NCI-H524 treated with DMSO at 0.1 percent for 48 hours (cell line): ENCODE measurements around the gene AXDND1.
"Not testable (repeated sequence)": the region's sequence is repeated elsewhere in the genome, so short reads cannot be mapped to it uniquely, and the experiment has no call there.

Experiments
- DNase-seq: peaks from one replicate; lab custom pipeline; 2025; lab: John Stamatoyannopoulos, UW

AXDND1 gene

GRCh38 chr1:179476484-179476883, 110.7 kb downstream of the AXDND1 start:
- no peak for DNase-seq

DNA sequence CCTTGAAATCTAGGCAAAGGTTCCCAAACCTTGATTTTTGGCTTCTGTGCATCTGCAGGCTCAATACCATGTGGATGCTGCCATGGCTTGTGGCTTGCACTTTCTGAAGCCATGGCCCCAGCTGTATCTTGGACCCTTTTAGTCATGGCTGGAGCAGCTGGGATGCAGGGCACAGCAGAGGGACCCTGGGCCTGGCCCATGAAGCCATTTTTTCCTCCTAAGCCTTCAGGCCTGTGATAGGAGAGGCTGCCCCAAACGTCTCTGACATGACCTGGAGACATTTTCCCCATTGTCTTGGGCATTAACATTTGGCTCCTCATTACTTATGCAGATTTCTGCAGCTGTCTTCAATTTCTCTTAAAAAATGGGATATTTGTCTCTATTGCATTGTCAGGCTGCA, 112.6 kb downstream of the AXDND1 start:
- no peak for DNase-seq

DNA sequence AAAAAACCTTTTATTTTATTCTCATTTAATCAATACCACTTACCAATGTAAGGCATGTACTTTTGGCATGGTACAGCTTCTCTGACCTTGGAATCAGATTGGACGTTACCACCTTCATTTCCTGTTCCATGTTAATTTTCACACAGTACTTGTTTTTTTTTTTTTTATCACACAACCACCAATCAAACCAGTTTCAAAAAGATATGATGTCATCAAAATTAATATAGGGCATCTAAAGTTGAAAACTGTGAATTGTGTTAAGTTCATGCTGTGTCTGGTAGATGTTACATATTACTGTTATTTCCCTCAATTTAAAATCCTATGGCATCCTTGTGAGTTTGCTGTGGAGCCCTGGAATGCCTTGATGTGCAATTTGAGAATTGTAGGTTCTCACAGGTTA, 124.8 kb downstream of the AXDND1 start:
- no peak for DNase-seq

- DNase-seq = no peak
Observed at GRCh38 chr1:179493323-179493722, 127.6 kb downstream of the AXDND1 start.

DNA sequence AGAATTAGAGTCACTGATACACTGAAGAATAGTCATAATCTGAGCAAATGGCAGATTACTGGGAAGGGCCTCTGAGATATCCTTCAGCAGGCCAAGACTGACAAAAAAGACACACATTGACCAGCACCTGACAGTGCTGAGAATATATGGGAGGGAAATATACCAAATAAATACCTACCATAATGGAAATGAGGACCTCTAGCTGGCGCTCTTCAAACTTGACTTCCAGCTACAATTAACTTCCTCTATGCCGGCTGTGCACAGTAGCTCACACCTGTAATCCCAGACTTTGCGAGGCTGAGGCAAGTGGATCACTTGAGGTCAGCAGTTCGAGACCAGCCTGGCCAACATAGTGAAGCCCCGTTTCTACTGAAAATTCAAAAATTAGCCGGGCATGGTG, 140.4 kb downstream of the AXDND1 start:
- no peak for DNase-seq

DNA sequence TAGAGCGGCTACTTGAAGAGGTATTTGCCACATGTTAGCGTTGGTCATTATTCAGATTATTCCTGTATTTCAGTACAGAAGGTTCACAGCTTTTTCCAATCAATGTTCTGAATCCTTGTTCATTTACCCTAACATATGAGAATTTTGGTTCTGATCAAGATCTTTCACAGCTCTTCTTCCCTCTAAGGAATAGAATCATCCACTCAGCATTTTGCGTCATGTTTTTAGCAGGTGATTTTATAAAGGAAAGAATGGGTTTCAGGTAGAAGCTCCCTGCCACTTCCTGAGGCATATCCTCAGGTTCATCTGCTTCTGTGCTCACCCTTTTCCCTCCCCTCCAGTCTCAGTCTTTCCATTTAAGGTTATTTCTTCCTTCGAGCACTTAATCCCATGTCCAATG, 143.6 kb downstream of the AXDND1 start:
- no peak for DNase-seq

DNA sequence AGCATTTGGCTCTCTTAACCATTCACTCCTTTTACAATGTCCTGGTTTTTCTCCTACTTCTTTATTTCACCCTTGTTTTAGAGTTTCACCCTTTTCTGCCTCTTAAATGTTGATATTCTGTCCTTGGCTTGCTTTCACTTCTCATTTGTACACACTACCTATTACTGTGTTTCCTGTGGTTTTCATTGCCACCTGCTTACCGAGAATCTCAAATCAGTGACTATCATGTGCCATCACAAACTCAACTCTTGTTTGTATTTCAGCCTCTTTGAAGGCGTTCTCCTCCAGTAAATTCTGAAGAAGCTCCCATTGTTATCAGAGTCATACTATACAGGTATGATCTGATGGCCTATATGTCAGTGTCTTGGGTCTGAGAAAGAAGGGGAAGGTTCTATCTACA, 144.3 kb downstream of the AXDND1 start:
- no peak for DNase-seq

GRCh38 chr1:179516976-179517705, 151.4 kb downstream of the AXDND1 start:
- DNase-seq = no peak

DNA sequence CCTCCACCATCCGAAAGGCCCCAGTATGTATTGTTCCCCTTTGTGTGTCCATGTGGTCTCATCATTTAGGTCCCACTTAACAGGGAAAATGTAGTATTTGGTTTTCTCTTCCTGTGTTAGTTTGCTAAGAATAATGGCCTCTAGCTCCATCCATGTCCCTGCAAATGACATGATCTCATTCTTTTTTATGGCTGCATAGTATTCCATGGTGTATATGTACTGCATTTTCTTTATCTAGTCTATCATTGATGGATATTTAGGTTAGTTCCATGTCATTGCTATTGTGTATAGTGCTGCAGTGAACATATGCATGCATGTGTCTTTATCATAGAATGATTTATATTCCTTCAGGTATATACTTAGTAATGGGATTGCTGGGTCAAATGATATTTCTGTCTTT, 152.8 kb downstream of the AXDND1 start:
- DNase-seq = not testable (repeated sequence)

GRCh38 chr1:179529482-179530195, 163.9 kb downstream of the AXDND1 start:
- DNase-seq = no peak

DNA sequence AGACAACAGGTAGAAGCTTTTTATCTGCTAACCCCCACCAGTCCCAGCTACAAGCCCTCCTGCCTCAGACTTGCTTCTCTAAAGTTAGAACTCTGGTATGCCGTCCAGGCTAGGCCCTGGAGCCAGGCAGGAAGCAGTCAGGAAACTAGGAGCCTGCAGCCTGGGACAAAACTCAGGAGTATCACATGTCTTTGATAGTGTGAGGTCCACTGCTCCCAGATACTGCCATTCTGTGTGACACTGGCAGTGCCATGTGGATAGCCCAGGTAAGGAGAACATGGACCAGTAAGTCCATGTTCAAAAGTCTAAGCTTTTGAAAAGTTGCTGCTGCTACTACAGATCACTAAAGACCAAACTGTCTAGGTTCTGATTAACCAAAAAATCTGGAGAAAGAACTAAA, 164.6 kb downstream of the AXDND1 start:
- DNase-seq = no peak

- no peak for DNase-seq
Observed at GRCh38 chr1:179541774-179542173, 176.0 kb downstream of the AXDND1 start.

DNA sequence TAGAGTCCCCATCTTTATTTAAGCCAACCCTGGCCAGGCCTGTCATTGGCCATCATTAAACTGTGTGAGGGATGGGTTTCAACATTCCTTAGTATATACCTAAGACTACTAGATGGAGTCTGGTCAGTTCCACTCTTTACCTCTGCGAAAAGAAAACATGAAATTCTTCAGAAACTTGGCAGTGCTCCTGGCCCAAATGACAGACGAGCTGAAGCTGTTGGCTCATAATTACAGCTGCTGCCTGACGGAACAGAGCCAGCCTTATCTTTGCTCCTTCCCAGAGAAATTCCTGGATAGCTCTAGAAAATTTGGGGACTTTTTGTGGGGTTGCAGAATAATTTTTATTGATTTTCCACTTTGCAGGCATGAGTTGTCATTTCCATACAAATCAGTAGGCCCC, 179.6 kb downstream of the AXDND1 start:
- no peak for DNase-seq

- no peak for DNase-seq
Observed at GRCh38 chr1:179547021-179547535, 181.3 kb downstream of the AXDND1 start.

- DNase-seq = no peak
Observed at GRCh38 chr1:179548666-179549367, 183.0 kb downstream of the AXDND1 start.

DNA sequence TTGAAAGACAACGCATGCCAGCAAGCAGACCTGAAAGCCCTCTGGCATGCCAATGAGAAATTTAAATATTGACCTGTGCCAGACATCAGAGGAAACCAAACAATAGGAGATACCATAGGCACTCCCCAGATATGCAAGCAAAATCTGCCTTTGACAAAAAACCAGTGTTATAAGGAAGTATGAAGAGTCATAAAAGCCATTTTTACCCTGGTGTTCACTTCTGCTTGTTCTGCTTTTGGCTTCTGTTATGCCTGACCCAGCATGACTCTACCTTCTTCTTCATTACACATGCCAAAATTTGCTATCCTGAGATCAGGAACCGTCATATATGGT, 183.6 kb downstream of the AXDND1 start:
- DNase-seq = no peak

DNA sequence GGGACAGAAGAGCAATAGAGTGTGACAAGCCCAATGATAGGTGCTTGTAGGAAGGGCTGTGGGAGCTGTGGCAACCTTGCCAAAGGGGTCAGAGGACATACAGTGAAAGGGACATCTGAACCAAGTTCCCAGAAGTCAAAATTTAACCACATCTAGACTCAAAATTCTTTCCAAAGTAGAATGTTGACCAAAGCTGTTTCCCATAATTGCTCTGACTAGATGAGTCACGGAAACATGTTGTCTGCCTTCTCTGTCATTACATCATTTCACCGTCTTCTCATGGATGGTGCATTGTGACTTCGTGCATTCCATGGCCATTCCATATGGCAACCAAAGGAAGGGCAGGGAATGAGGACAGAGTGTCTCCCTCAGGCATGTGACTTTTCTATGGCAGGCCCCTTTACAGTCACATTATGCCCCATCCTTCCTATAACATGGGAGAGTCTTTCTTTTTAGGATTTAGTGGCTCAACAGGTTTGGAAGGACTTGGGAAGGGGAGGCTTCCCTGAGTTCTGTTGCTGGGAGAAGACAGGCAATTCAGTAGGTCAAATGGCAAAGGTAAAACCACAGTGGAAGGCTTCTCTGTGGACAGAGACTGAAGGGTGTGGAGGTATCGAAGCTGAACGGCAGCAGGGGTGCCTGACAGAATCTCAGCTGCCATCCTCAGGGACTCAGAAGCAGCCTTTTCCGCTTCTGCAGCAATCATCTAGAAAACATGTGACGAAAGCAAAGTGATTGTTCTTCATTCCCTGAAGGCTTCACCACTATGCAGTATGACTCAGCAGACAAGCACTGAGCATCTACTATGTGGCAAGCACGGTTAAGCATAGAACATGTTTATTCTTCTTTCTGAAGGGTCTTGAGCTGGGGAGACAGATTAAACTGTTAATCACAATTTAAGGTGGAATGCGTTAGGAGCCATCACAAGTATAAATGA, 185.2 kb downstream of the AXDND1 start:
- no peak for DNase-seq

DNA sequence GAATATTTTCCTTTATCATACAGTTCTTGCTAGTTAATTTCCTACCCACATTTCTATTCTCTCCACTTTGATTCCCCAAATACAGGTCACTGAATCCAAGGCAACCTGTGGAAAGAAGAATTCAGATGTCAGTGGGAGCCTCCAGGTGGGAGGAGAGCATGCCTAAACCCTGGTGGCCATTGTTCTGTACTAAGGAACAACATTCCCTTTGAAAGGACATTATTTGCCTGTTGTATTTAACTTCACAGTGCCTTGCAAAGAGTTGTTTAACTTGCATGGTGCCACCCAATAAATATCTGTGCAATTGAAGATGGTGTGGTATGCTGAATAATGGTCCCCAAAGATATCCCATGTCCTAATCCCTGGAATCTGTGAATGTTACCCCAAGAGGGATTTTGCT, 188.7 kb downstream of the AXDND1 start:
- no peak for DNase-seq

- DNase-seq = no peak
Observed at GRCh38 chr1:179558078-179558477, 192.3 kb downstream of the AXDND1 start.

DNA sequence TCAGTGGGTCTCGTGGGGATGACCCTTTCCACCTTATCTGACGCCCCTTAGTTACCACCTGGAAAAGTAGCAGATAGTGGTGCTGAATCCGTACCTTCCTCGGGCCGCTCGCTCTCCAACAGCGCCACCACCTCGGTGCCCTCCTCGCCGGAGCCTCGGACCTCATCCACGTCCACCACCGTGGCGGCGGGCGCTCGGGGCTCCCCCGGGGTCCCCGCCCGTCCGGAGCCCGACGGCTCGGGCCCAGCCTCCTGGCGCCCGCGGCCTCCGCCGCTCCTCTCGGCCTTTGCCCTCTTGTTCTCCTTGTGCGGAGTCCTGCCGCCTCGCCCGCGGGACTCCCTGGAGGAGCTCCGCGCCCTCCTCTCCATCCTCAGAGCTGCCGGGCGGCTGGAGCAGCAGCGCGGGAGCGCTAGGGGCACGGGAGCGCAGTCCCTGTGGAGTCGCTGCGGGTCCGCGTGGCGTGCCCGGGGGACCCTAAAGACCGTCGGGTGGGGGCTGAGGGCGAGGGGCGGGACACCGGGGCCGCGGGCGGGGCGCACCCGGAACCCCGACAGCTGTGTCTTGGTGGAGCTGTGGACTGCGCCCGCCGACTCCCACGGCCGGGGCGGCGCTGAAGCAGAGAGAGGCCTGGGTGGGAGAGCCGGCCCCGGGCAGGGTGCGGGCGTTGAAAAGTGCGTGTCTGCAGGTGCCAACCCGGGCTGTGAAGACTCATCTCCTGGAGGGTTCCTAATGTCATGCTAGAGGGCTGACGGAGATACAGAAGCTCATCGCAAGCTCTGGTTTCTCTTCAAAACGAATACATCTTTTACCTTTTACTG, 209.9 kb downstream of the AXDND1 start, which contains the start of gene NPHS2:
TSS of gene NPHS2 (minus strand) at position 452 of the 818 bp plus-strand sequence. CDS start at position 368, 84 bp downstream.
- no peak for DNase-seq

DNA sequence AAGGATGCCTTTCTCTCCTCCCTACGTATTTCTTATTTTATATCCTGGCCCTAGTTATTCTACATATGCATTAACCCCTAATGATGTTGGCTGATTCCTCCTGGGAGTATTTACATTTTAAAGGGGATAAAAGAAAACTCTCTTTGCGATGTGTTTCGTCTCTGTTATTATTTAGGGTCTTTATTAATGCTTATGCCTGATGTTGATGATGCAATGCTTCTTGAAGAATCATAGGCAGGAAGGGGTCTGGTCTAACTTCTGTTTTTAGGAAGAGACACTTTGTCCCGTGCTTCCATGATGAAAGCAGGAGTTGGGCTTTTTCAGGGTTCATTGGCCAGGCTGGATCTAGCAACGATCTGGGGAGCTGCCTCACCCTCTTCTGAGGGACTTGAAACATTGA, 210.7 kb downstream of the AXDND1 start:
- DNase-seq = no peak
